Stomach (tissue), 4 donors: ENCODE data around the gene OGDH.
A peak's percentile ranks its signal among the peaks of the same experiment; 100 is the strongest.

Experiments
- CTCF ChIP-seq, 7 experiments: fragments of 450-650 bp in 4 of 7; fragments of 200-600 bp in 3 of 7; sonication (generic) in 3 of 7; IDR thresholded peaks; one replicate each; pipeline ENCODE4 v1.5.1; 2016 to 2019; ENCODE audit warnings: antibody characterized with exemption in 7 of 7, control low read depth in 2 of 7, mild to moderate bottlenecking in 1 of 7
- POLR2A ChIP-seq, 4 donors: fragments of 450-650 bp; IDR thresholded peaks; one replicate each; pipeline ENCODE4 v1.6.1; 2016; ENCODE audit warnings: antibody characterized with exemption in 4 of 4, control low read depth in 2 of 4, mild to moderate bottlenecking in 1 of 4, moderate library complexity in 1 of 4
- POLR2AphosphoS5 ChIP-seq, 3 donors: sonication (generic); formaldehyde crosslinking; IDR thresholded peaks; one replicate each; pipeline ENCODE4 v1.6.1; 2016; ENCODE audit warnings: antibody characterized with exemption in 3 of 3

- TF ChIP-seq POLR2A (IDR thresholded peaks at IDR 0.05), result no peak
- no peak for TF ChIP-seq CTCF (IDR thresholded peaks at IDR 0.05)
- TF ChIP-seq POLR2AphosphoS5 (IDR thresholded peaks at IDR 0.05), result peak in 2 of 3 donors; percentile 42 to 56
Observed at GRCh38 chr7:44637788-44638594, 31.6 kb downstream of the OGDH start.
